Measurements from ENCODE around the gene IGSF8.

IGSF8 gene

DNA sequence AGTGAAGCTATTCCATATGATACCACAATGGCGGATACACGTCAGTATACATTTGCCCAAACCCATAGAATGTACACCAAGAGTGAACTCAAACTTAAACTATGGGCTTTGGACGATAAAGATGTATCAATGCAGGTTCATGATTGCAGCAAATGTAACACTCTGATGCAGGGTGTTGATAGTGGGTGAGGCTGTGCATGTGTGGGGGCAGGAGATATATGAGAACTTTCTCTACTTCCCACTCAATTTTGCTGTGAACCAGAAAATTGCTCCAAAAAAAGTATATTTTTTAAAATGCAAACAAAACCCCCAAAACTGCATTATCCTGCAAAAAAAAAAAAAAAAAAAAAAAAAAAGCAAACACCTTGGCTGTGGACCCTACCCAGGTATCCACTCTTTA, 20.5 kb upstream of the IGSF8 start:
- Mint-ChIP-seq H3K4me1 (peaks cover 58% of the 10 kb centered on the region), H3K27me3 (ENCODE audit: low read depth, poor library complexity) (peaks cover 6% of the 10 kb centered on the region), H3K9me3 (no peaks in the 10 kb centered on the region), H3K27ac (no peak overlapping the region), H3K4me3 (no peak overlapping the region), H3K36me3 (ENCODE audit: low read depth) (peaks cover 13% of the 10 kb centered on the region)
- TF ChIP-seq, protein P1, sequence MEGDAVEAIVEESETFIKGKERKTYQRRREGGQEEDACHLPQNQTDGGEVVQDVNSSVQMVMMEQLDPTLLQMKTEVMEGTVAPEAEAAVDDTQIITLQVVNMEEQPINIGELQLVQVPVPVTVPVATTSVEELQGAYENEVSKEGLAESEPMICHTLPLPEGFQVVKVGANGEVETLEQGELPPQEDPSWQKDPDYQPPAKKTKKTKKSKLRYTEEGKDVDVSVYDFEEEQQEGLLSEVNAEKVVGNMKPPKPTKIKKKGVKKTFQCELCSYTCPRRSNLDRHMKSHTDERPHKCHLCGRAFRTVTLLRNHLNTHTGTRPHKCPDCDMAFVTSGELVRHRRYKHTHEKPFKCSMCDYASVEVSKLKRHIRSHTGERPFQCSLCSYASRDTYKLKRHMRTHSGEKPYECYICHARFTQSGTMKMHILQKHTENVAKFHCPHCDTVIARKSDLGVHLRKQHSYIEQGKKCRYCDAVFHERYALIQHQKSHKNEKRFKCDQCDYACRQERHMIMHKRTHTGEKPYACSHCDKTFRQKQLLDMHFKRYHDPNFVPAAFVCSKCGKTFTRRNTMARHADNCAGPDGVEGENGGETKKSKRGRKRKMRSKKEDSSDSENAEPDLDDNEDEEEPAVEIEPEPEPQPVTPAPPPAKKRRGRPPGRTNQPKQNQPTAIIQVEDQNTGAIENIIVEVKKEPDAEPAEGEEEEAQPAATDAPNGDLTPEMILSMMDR (IDR thresholded peaks at IDR 0.05): no peak
- no peak for DNase-seq

DNA sequence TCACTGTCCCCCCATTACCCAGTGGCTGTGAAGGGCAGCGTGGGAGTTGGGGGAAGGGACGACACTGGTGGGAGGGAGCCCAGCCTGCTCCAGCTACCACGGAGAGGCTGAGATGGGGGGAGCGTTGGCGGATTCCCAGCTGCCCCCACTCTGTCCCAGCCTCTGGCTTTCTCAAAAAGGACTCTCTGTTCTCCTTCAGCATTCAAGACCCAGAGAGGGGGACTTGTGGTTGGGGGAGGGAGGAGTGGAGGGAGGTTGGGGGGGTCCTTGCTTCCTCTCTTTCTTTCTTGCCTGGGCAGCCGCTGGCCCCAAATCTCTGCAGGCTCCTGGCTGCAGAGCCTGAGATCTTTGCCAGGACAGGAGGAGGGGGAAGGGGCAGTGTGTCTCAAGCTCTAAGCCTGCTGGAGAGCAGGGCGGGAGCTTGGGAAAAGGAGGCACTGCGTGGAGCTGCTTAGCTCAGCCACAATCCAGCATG, 19.3 kb upstream of the IGSF8 start:
- Mint-ChIP-seq H3K27ac (no peak overlapping the region), H3K36me3 (ENCODE audit: low read depth) (peaks cover 5% of the 10 kb centered on the region), H3K4me3 (peak overlapping the region; percentile 73), H3K27me3 (ENCODE audit: low read depth, poor library complexity) (peaks cover 6% of the 10 kb centered on the region), H3K4me1 (peaks cover 70% of the 10 kb centered on the region), H3K9me3 (no peaks in the 10 kb centered on the region)
- TF ChIP-seq, protein P1 (IDR thresholded peaks at IDR 0.05): no peak
- DNase-seq: no peak

DNA sequence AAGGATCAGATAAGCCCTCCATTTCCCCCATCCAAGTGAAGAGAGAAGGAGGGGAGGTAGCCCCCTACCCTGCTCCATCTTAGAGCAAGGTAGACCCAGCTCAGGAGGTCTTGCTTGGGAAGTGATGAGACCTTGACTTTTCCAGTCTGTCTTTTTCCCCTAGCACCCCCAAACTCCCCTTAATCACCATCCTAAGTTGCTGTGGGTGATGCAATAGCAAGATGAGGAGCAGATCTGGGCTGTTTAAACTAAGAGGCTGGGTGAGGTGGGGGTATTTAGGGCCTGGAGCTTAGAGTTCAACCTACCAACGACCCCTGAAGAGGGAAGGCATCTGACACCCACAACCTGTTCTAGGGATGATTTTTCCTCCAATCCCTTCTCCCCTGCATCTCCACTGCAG, 18.9 kb upstream of the IGSF8 start:
- DNase-seq: no peak
- peaks cover 5% of the 10 kb centered on the region for H3K36me3 Mint-ChIP-seq (ENCODE audit: low read depth)
- H3K27me3 Mint-ChIP-seq (ENCODE audit: low read depth, poor library complexity): peaks cover 6% of the 10 kb centered on the region
- H3K27ac Mint-ChIP-seq: no peak overlapping the region
- H3K4me1 Mint-ChIP-seq: peaks cover 74% of the 10 kb centered on the region
- TF ChIP-seq, protein P1 (IDR thresholded peaks at IDR 0.05): no peak
- no peaks in the 10 kb centered on the region for H3K9me3 Mint-ChIP-seq
- H3K4me3 Mint-ChIP-seq: peak overlapping the region; percentile 82

DNA sequence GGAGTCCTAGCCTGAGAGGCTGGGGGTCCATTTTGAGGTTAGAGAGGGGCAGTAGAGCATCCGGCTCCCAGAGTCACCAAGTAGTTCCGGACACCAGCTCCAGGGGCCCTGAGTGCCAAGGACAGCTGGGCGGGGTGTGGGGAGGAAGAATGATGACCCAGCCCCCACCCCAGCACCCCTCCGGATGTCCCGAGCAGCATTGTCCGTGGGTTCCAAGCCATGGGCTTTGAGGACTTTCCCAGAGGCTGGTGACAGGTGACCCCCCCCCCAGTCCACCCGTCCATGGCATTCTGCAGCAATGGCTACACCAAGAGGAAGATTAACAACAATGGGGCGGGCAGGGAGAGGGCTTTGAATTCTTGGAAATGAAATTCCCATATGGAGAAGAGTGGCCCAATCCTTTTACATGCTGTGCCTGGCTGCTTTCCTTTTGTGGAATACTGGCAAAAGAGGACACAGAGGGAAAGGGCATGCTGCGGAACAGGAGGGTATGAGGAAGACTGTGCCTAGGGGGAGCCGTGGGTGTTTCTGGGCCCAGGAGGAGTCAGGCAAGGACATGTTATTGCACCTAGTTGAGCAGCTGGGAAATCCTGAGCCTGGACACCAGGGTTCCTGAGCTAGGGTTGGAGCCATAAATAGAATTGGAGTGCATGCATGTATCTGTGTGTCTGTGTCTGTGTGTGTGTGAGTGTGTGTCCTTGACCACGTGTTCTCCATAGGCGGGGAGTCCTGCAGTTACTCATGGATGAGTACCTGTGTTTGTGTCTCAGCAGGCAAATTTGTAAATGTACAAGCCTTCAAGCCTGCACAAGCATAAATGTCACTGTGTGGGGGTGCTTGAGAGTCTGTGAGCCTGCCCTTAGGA, 18.1 kb upstream of the IGSF8 start:
- H3K9me3 Mint-ChIP-seq: no peaks in the 10 kb centered on the region
- H3K4me3 Mint-ChIP-seq: peak overlapping the region; percentile 82
- peaks cover 9% of the 10 kb centered on the region for H3K27me3 Mint-ChIP-seq (ENCODE audit: low read depth, poor library complexity)
- no peak overlapping the region for H3K27ac Mint-ChIP-seq
- no peak for DNase-seq
- H3K36me3 Mint-ChIP-seq (ENCODE audit: low read depth): no peaks in the 10 kb centered on the region
- H3K4me1 Mint-ChIP-seq: peaks cover 80% of the 10 kb centered on the region
- TF ChIP-seq, protein P1 (IDR thresholded peaks at IDR 0.05): no peak

DNA sequence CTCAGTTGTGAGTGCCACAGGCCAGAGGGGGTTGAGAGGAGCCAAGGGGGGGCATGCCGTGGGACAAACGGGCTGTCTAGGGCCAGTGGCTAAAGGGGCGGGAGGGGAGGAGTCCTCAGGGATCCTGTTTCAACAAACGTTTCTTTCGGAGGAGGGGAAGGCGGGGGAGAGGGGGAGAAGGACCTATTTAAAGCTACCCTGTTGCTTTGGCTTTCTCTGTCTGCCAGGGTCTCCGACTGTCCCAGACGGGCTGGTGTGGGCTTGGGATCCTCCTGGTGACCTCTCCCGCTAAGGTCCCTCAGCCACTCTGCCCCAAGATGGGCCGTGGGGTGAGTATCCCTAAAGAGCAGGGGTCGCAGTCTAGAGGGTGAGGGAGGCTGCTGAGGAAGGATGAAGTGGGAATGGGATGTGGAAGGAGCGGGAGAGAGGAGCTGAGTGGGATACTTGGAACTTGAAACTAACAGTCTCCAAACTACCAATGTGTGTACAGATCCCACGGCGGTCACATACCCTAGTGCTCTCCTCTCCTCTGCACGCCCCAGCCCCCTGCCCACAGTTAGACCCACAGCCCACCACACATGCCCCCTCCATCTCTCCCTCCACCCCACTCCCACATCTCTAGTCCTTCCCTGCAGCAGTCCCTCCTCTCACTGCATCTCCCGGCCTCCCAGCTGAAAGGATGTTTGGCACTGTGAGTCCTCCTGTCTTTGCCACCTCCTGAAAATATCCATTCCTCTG, 17.3 kb upstream of the IGSF8 start, which contains the start of gene ATP1A2:
ATP1A2 (plus strand) TSS at position 215 of the 738 bp plus-strand sequence; CDS start at position 318, 103 bp downstream.
- Mint-ChIP-seq H3K27ac (peak within 1 kb of the TSS; percentile 50), H3K27me3 (ENCODE audit: low read depth, poor library complexity) (peaks cover 13% of the 10 kb centered on the region), H3K9me3 (no peaks in the 10 kb centered on the region), H3K4me1 (peaks cover 83% of the 10 kb centered on the region), H3K4me3 (peak within 1 kb of the TSS; percentile 82), H3K36me3 (ENCODE audit: low read depth) (no peaks in the 10 kb centered on the region)
- peak; percentile 66 for DNase-seq
- TF ChIP-seq, protein P1 (IDR thresholded peaks at IDR 0.05): no peak

Measured in nephron progenitor cell (in vitro differentiated cells).